Measurements from ENCODE around the gene MYOZ1.

- TF ChIP-seq CTCF (IDR thresholded peaks at IDR 0.05) (no peak), POLR2A (IDR thresholded peaks at IDR 0.05) (no peak)
Observed at GRCh38 chr10:73648975-73649829, 7.9 kb upstream of the MYOZ1 start.

Measured in thyroid gland (tissue), 4 donors.